GM23248 (cell line): ENCODE results near the gene DNMT1.

Experiments
- EZH2 ChIP-seq: fragments of 200-600 bp; sonication (generic); IDR thresholded peaks from 2 replicates; pipeline ENCODE4 v1.6.1; 2018; ENCODE audit warnings: antibody characterized with exemption, mild to moderate bottlenecking; ENCODE audit not compliant: insufficient read depth, poor library complexity, severe bottlenecking
- EZH2phosphoT487 ChIP-seq: fragments of 200-600 bp; sonication (generic); IDR thresholded peaks from 2 replicates; pipeline ENCODE4 v1.6.1; 2018; ENCODE audit warnings: antibody characterized with exemption, moderate library complexity, mild to moderate bottlenecking, low read depth; ENCODE audit not compliant: insufficient read depth

DNA sequence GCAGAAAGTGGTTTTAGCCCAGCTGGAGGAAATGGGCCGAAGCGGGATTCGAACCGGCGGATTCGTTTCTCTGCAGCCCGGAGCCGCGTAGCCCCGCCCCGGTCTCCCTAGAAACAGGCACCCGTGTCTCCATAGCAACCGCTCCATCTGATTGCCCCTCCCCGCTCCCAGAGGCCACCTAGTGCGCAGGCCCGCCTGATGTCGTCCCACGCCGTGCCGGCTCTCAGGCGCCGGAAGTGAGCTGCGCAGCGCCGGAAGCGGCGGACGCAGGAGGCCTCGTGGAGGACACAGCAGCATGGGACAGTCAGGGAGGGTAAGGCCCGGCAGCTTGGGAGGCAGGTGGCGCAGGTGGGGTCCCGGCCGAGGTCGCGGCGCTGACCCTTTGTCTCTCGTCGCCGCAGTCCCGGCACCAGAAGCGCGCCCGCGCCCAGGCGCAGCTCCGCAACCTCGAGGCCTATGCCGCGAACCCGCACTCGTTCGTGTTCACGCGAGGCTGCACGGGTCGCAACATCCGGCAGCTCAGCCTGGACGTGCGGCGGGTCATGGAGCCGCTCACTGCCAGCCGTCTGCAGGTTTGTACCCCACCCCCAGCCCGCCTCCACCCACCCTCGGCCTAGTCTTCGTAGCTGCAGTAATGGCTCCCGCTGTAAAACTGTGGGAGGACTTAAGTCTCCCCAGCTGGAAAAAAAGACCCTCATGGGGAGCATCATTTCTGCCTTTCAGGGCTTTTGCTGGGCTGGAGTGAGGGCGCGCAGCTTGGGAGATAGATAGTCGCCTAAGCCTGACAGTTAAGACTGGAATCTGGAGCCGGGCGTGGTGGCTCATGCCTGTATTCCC lies 88.4 kb downstream of the DNMT1 start, which contains the start of gene PPAN:
- TF ChIP-seq EZH2 (no peak), EZH2phosphoT487 (no peak)
